Cortex of kidney (tissue), 1 donor: Measurements from ENCODE around the gene VPS26B.
"Not testable (repeated sequence)": the region's sequence is repeated elsewhere in the genome, so short reads cannot be mapped to it uniquely, and the experiment has no call there.

ENCODE experiments used
- DNase-seq: peaks from one replicate; lab custom pipeline; 2025; lab: John Stamatoyannopoulos, UW

VPS26B gene

GRCh38 chr11:134223836-134224709, at the start of gene VPS26B, which contains the start of gene NCAPD3:
TSS of gene VPS26B (plus strand) at chr11:134224671. CDS start at chr11:134225123, 452 bp downstream.
TSS of gene NCAPD3 (minus strand) at chr11:134223967. CDS start at chr11:134223926, 41 bp downstream.
- peak; percentile 38 for DNase-seq

GRCh38 chr11:134176284-134176683, 48.2 kb upstream of the VPS26B start:
- DNase-seq, result no peak

- DNase-seq, result no peak
These were observed 46.3 kb upstream of the VPS26B start for GRCh38 chr11:134178032-134178674.

GRCh38 chr11:134181707-134182106, 42.8 kb upstream of the VPS26B start:
- no peak for DNase-seq

- not testable (repeated sequence) for DNase-seq
These were observed 36.4 kb upstream of the VPS26B start for GRCh38 chr11:134188092-134188491.

GRCh38 chr11:134196756-134197155, 27.7 kb upstream of the VPS26B start:
- DNase-seq, result no peak

GRCh38 chr11:134199531-134199930, 24.9 kb upstream of the VPS26B start:
- no peak for DNase-seq

- DNase-seq, result no peak
These were observed 23.8 kb upstream of the VPS26B start for GRCh38 chr11:134200688-134201087.

- no peak for DNase-seq
These were observed 21.8 kb upstream of the VPS26B start for GRCh38 chr11:134202661-134203060.

GRCh38 chr11:134205729-134206128, 18.7 kb upstream of the VPS26B start:
- no peak for DNase-seq

GRCh38 chr11:134206185-134206584, 18.3 kb upstream of the VPS26B start:
- no peak for DNase-seq

GRCh38 chr11:134207538-134208239, 16.8 kb upstream of the VPS26B start:
- no peak for DNase-seq

- no peak for DNase-seq
These were observed 8.6 kb upstream of the VPS26B start for GRCh38 chr11:134215836-134216235.

- DNase-seq, result no peak
These were observed 7.7 kb upstream of the VPS26B start for GRCh38 chr11:134216816-134217215.

- DNase-seq, result no peak
These were observed 1.4 kb upstream of the VPS26B start for GRCh38 chr11:134223121-134223520.

GRCh38 chr11:134224710-134225664, 516 bp downstream of the VPS26B start:
- no peak for DNase-seq

- DNase-seq, result no peak
These were observed 2.4 kb downstream of the VPS26B start for GRCh38 chr11:134226806-134227325.

GRCh38 chr11:134228625-134229024, 4.2 kb downstream of the VPS26B start:
- DNase-seq, result no peak

- no peak for DNase-seq
These were observed 4.8 kb downstream of the VPS26B start for GRCh38 chr11:134229126-134229790.

GRCh38 chr11:134230339-134230738, 5.9 kb downstream of the VPS26B start:
- no peak for DNase-seq
